ENCODE data around the gene WFDC2.

WFDC2 gene

GRCh38 chr20:45487231-45487635 lies 17.7 kb downstream of the WFDC2 start:
- TF ChIP-seq REST (IDR thresholded peaks at IDR 0.05; ENCODE audit: insufficient read depth in 1 of 2, low read depth in 2 of 2, low read length in 2 of 2), result no peak

DNA sequence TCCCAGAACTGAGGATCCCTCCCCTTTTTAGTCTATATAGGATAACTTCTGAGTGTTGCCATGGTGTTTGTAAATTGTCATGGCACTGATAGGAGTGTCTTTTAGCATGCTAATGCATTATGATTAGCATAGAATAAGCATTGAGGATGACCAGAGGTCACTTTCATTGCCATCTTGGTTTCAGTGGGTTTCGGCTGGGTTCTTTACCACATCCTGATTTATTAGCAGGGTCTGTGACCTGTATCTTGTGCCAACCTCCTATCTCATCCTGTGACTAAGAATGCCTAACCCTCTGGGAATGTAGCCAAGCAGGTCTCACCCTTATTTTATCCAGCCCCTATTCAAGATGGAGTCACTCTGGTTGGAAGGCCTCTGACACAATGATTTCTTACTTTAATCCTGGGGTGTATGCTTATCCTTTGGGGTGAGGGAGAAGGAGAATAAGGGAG lies 19.6 kb downstream of the WFDC2 start:
- TF ChIP-seq SIN3A (IDR thresholded peaks at IDR 0.05; ENCODE audit: borderline replicate concordance, insufficient read depth, low read length) (no peak), REST (IDR thresholded peaks at IDR 0.05; ENCODE audit: insufficient read depth in 1 of 2, low read depth in 2 of 2, low read length in 2 of 2) (no peak), FOXP2 (optimal IDR thresholded peaks at IDR 0.05; ENCODE audit: borderline replicate concordance, extremely low read depth, extremely low read length, insufficient read depth) (no peak), POLR2AphosphoS5 (IDR thresholded peaks at IDR 0.05; ENCODE audit: low read depth, low read length) (no peak), TAF1 (IDR thresholded peaks at IDR 0.05; ENCODE audit: borderline replicate concordance, insufficient read depth, low read length) (no peak)

DNA sequence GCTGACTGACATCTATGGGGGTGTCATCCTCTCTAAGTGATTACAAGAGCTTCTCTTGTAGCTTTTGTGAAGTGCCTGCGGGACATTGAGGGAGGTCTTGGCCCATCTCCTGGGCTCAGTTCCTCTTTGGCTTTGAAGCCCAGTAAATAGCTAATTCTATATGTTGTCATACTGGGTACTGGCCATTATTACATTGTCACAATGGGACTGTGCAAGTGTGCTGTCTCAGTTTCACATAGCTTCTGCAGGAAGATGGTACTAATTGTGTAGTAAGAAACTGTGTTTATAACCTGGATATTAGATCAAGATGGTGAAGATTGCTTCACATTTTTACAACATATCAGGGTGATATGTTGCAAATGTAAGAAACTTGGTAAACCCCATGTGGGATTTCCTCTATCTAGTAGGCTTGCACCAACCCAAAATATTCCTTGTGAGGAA lies 26.0 kb downstream of the WFDC2 start:
- TF ChIP-seq POLR2AphosphoS5 (IDR thresholded peaks at IDR 0.05; ENCODE audit: low read depth, low read length) (no peak), TAF1 (IDR thresholded peaks at IDR 0.05; ENCODE audit: borderline replicate concordance, insufficient read depth, low read length) (no peak), FOXP2 (optimal IDR thresholded peaks at IDR 0.05; ENCODE audit: borderline replicate concordance, extremely low read depth, extremely low read length, insufficient read depth) (no peak), SIN3A (IDR thresholded peaks at IDR 0.05; ENCODE audit: borderline replicate concordance, insufficient read depth, low read length) (no peak), REST (IDR thresholded peaks at IDR 0.05; ENCODE audit: insufficient read depth in 1 of 2, low read depth in 2 of 2, low read length in 2 of 2) (no peak)

DNA sequence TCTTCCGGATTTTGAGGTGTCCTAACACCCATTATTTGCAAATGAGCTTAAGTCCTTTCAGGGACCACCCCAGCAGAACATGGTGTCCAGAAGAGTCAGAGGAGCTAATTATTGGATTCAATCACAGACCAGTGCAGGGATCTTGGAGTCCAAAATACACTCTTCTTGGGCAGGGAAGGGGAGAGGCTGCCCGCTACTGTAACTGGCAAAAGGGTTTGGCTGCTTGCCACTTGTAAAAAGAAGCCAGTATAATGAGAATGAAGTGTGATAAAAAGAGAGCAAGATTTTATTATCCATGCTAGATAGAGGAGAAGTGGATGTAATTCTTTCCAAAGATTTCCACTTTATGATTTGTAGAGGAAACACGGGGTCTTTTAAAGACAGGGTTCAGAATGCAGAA lies 26.6 kb downstream of the WFDC2 start:
- TF ChIP-seq TAF1 (IDR thresholded peaks at IDR 0.05; ENCODE audit: borderline replicate concordance, insufficient read depth, low read length) (no peak), REST (IDR thresholded peaks at IDR 0.05; ENCODE audit: insufficient read depth in 1 of 2, low read depth in 2 of 2, low read length in 2 of 2) (no peak), POLR2AphosphoS5 (IDR thresholded peaks at IDR 0.05; ENCODE audit: low read depth, low read length) (no peak), SIN3A (IDR thresholded peaks at IDR 0.05; ENCODE audit: borderline replicate concordance, insufficient read depth, low read length) (no peak), FOXP2 (optimal IDR thresholded peaks at IDR 0.05; ENCODE audit: borderline replicate concordance, extremely low read depth, extremely low read length, insufficient read depth) (no peak)

DNA sequence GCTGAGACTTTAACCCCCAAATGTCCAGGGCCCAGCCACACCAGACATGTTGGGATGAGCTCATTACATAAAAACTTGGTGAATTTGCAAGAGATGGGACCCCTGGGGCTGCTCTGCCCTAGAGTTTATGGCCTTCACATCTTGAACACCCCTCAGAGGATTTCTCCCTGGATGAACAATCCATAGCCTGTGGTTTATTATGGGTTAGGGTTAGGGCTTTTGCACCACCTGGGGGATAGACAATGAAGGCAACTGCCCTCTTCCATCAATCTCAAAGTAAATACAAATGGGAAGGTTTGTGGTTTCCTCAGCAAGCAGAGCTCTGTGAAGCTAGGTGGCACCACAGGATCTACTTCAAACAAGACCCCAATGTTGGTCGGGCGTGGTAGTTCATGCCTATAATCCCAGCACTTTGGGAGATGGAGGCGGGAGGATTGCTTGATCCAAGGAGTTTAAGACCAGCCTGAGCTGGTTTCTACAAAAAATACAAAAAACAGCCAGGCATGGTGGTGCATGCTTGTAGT lies 28.5 kb downstream of the WFDC2 start:
- TF ChIP-seq SIN3A (IDR thresholded peaks at IDR 0.05; ENCODE audit: borderline replicate concordance, insufficient read depth, low read length) (no peak), REST (IDR thresholded peaks at IDR 0.05; ENCODE audit: insufficient read depth in 1 of 2, low read depth in 2 of 2, low read length in 2 of 2) (no peak), POLR2AphosphoS5 (IDR thresholded peaks at IDR 0.05; ENCODE audit: low read depth, low read length) (no peak), TAF1 (IDR thresholded peaks at IDR 0.05; ENCODE audit: borderline replicate concordance, insufficient read depth, low read length) (no peak), FOXP2 (optimal IDR thresholded peaks at IDR 0.05; ENCODE audit: borderline replicate concordance, extremely low read depth, extremely low read length, insufficient read depth) (no peak)
